GM21526 (cell line): ENCODE measurements around the gene ATP8B1.

Source experiments
- ATAC-seq: cut with Tn5 transposase; IDR thresholded peaks from one replicate; pipeline ENCODE4 v1.9.1; 2021; ENCODE audit warnings: moderate library complexity; ENCODE audit not compliant: unreplicated experiment, low FRiP score

The ATP8B1 gene

DNA sequence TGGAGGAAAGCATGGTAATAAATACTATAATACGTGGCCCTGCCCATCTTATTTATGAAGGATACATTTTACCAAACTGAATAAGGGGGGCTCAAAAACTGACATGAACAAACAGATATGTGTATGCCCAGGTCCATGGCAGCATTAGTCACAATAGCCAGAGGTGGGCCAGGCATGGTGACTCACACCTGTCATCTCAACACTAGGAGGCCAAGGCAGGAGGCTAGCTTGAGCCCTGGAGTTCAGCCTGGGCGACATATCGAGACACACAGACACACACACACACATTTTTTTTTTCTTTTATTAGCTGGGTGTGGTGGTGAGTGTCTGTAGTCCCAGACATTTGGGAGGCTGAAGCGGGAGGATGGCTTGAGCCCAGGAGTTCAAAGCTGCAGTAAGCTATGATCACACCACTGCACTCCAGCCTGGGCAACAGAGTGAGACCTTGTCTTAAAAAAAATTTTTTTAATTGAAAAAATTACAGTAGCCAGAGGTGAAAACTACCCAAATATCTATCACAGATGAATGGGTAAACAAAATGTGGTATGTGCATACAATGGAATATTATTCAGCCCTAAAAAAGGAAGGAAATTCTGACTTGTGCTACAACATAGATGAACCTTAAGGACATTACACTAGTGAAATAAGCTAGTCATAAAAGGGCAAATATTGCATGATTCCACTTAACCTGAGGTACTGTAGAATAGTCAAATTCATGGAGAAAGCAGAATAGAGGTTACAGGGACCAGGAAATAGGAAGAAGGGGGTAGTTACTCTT, 8.0 kb downstream of the ATP8B1 start:
- ATAC-seq, result no peak

DNA sequence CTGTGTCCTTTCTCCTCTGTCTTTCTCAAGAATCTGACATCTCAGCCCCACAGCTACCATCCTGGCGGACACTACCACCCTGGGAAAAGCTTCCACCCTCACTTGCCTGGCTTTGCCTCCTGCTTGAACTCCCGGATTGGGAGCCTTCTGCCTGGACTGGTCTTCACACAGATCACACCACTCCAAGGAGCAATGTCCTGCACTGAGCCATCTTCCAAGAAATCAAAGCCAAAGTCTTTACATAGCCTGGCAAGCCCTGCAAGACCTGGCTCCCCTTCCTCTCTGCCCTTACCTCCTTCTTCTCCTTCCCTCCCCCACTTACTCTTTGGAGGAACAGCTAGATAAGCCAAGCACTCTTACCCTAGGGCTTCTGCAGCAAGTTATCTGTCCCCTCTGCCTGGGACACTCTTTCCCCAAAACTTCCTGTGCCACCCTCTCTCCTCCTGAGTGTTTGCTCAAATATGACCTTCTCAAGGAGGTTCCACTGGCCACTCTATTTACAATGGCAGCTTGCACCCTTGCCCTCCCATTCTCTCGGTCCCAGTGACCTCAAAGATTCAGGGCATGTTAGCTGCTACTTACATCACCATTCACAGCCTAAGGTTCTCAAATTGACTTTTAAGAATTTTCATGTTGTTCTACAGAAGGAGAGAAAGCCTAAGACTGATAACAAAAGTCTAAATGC, 9.7 kb downstream of the ATP8B1 start:
- ATAC-seq, result no peak

DNA sequence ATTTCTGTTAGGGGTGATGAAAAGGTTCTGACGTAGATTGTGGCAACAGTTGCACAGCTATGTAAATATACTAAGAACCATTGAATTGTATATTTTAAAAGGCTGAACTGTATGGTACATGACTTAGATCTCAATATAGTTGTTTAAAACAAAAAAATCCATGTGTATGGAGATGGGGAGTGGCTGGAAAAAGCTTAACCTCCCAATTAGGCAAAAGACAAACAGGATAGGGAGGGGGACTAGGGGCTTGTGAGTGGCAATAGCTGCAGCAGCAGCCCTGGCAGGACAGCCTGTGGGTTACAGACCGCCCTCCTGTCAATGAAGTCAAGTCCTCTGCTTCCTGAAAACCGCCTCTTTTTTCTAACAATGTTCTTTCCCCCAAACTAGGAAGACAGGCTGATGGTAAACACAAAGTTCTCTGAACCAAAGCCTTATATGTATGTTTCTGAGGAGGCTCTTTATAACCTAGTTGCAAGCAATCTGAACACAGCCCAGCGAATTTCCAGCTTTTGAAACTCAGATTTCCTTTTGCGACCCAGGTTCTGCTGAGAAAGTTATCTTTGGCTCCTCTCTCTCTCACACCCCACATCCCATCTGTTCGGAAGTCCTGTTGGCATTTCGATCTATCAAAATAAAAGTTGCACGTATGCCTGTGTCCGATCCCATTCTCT, 10.3 kb downstream of the ATP8B1 start:
- no peak for ATAC-seq

DNA sequence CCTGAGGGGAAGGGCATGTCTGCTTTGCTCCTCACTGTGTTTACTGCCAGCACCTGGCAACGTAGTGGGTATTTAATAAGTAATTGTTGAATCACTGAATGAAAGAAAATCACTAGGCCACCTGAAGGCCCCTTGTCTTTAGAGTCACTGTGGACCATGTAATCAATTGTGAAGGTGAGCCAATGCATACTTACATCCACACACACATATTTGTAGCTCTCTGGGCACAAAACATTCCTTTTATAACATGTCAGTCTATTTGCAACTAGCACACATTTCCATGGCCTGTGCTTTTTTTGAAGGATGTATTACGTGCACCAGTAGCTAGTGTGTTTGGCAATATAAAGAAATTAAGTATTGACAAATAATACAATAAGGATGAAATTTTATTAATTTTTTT, 11.2 kb downstream of the ATP8B1 start:
- ATAC-seq, result no peak

DNA sequence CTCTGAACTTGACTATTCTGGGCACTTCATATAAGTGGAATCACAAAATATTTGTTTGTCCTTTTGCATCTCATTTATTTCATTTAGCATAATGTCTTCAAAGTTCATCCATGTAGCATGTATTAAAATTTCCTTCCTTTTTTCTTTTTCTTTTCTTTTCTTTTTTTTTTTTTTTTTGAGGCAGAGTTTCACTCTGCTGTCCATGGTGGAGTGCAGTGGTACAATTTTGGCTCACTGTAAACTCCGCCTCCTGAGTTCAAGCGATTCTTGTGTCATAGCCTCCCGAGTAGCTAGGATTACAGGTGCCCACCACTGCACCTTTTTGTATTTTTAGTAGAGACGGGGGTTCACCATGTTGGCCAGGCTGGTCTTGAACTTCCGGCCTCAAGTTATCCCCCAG, 11.9 kb downstream of the ATP8B1 start:
- ATAC-seq, result no peak

DNA sequence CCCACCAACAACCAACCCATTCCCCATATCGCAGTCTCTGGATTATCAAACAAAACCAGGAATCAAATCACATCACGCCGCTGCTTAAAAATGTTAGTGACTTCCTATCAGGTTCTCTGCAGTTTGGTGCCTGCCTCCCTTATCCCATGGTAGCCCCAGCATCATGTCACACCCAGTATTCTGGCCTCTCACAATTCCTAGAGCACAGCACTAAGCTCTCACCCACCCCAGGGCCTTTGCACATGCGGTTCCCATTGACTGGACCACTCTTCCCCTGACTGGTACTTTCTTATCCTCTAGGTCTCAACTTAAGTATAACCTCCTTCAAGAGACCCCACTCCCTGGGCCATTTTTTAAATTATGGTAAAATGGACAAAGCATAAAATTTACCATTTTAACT, 12.8 kb downstream of the ATP8B1 start:
- no peak for ATAC-seq

DNA sequence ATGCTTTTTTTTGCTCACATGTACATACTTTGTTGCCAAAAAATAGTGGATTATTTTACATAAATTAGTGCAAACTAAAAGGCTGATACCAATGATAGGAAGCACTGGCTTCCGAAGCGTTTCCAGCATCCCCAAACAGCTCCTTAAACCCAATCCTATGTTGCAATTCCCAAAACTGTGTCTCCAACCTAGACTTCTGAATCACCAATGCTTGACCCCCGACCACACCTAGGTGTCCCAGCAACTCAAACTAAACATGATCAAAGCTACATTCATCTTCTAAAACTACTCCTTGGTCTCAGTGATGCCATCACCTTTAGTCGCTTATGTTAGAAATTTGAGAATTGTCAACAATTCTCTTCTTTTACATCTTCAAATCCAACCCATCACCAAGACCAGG, 13.4 kb downstream of the ATP8B1 start:
- no peak for ATAC-seq

DNA sequence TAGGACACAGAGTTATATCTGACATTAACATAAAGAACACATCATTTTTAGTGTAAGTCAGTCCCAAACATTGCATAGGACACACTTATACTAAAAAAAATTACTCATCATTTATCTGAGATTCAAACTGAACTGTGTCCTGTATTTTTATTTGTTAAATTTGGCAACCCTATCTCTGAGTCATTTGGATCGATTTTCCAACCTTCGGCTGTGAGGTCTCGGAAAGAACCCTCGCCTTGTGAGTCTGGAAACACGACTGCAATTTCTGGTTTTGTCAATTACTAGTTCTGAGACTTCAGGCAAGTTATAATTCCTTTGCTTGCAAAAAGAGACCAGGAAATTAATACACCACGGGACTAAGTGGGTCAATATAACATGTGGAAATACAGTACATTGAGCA, 14.0 kb downstream of the ATP8B1 start:
- ATAC-seq, result no peak

DNA sequence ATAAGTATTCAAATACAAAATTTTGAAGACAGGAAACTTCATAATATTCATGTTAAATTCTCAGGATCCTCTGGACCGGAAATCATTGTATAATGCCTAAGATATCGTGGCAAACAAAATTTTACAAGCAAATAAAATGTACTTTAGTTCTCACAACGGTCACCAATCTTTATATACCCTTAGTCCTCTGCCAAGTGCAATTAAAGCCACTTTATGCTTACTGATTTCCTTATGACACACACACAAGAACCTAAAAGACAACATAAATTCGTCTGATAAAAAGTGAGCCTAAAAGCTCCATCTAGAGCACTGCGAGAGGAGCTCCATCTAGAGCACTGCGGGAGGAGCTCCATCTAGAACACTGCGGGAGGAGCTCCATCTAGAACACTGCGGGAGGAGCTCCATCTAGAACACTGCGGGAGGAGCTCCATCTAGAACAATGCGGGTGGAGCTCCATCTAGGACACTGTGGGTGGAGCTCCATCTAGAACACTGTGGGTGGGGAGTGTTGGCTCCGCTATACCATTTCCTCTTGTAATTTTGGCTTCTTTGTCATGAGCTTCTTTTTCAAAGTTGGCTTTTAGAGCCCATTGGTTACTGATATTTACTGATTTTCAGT, 15.9 kb downstream of the ATP8B1 start:
- no peak for ATAC-seq

DNA sequence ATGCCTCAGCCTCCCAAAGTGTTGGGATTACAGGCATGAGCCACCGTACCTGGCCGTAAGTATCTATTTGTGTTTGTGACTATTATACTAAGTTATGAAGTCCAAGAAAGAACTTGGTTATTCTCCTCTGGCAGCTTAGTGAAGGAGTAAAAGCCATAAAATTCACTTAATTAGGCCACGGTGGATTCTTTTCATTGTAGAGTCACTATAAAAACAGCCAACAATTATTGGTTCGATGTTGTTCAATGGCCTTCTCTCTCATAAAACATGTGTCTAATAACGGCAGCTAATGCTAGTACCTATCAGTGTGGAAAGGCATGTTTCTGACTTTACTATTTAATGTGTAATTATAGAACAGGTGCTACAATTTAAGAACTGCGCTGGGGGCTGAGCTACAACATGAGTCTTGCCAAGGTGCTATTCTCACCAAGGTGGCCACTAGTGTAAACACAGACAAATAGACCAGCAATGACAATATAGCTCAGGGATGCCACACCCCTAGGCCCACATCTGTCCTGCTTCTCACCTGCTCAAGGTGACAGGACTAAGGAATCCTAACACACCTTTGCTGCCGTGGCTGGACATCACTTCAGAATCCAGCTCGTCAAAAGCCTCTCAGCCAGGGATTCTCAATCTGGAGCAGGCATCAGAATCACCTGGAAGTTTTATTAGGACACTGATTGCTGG, 17.2 kb downstream of the ATP8B1 start:
- ATAC-seq, result no peak

DNA sequence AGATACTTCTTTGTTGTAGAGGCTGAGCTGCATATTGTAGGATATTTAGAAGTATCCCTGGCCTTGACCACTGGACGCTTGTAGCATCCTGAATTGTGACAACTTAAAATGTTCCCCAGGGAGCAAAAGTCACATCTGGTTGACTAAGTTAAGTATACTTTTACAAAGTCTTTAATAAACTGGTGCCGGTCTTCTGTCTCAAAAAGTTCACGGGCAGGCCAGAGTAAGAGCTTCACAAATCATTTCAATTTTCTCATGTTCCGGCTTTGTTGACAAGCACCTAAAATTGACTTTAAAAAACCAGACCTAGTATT, 18.4 kb downstream of the ATP8B1 start:
- no peak for ATAC-seq

DNA sequence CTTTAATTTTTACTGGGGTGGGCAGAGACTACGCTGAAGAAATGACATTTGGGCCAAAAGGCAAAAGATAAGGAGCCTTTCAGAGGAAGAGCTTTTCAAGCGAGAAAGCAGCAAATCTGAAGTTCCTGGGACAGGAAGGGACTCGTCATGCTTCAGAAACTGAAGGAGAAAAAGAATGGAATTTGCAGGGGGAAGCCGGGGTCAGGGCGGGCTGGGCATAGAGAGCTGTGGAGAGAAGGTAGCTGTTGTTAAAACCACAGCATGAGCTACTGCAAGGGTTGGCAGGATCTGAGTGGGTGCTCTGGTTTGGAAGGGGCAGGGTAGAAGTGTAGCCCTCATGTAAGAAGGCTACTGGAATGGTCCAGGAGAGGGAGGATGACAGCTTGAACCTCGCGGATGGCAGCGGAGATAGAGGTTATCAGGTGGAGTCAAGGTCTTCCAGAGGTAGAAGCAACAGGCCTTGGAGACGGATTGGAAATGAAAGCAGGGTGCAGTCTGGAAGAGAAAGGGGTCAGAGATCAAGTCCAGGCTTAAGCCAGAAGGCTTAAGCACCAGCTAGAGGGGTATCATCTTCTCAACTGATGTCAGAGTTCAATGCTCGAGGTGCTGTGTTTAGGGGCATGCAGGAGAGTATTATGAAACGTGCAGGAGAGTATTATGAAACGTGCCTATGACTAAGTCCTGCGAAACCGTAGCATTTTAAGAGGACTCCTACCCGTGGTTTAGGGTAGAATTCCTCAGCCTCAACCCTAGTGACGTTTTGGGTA, 18.9 kb downstream of the ATP8B1 start:
- ATAC-seq, result no peak

DNA sequence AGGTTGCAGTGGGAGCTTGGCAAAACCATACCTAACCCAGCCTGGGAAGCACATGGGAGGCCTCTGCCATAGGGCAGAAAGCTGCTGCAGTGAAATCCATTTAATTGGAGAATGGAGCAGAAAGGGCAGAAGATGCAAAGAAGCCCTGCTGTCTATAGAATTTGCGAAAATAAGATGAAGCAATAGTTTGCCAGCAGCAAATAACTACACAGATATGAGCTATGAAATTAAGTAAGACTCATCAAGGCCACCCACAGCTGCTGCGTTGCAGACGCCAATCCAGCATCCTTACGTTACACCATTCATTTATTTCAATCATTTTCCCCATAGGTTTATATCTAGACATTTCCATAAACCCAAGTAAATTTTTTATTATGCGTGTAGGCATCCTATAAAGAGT, 21.1 kb downstream of the ATP8B1 start:
- no peak for ATAC-seq

DNA sequence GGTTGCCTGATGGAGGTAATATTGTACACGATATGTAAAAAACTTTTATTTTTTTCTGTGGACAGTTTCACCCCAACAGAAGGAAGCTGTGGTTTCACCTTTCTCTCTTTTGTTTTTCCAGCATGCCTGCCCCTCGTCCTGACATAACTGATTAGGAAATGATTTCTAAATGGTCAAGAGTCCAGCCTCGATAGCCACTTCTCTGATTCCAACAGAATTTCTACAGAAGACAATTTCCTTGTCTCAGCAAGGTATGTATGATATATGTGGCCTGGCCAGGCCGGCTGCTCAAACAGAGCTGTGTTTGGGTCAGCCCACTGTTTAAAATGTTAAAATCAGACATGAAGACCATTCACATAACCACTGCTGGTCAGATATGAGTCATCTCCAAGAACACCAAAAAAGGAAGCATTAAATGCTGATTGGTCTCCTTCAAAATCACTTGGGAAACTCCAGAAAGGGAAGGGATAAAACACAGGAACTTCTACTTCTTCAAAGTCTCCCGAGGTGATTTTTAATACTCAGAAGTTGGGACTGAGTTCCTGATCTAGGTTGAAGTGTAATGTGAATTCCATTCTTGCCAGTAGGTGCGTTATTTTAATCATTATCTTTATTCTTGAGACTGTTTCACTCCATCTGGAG, 22.3 kb downstream of the ATP8B1 start:
- ATAC-seq, result no peak

DNA sequence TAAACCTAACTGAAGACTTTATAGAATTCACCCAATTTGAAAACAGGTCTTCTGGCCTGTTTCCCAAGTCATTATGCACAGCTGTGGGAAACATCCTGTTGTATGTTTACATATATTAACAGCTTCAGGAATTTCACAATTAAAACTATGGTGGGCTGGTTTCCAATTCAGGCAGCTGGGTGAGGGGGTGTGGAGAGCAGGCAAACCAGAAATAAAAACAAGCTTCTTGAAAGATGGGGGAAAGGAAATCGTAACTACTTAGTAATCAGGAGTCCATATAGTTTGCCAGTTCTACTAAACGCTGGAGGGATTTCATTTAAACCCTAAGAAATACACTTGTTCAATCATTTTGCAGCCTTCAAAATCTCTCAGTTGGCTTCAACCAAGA, 22.8 kb downstream of the ATP8B1 start:
- ATAC-seq, result no peak

DNA sequence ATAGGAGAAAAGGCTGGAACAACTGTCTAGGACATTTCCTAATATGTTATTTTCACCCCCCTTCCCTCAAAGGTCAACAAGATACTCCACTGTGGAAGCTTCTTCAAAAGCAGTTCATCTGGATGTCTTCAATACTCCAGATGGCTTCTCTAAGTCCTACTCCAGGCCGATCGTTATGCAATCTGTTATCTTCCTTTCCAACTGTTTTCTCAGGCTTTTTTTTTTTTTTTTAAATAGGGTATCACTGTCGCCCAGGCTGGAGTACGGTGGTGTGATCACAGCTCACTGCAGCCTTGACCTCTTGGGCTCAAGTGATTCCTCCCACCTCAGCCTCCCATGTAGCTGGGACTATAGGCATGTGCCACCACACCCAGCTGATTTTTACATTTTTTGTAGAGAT, 26.3 kb downstream of the ATP8B1 start:
- ATAC-seq, result no peak

DNA sequence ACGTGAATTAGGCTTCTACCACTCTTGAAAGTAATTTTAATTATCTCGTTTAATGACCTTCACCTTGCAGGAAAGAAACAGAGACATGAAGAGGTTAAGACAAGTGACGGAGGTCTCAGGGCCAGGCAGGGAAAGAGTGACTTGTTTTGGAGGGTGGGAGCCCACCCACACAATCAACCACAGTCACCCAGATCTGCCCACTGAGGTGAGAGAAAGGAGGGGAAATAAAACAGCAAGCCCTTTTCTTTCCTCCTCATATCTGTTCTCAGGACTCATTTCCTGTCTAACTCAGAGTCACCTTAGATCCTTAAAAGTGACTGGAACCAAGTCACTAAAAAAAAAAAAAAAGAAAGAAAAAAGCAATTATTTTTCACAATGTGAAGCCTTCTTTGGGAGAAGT, 26.8 kb downstream of the ATP8B1 start:
- no peak for ATAC-seq

DNA sequence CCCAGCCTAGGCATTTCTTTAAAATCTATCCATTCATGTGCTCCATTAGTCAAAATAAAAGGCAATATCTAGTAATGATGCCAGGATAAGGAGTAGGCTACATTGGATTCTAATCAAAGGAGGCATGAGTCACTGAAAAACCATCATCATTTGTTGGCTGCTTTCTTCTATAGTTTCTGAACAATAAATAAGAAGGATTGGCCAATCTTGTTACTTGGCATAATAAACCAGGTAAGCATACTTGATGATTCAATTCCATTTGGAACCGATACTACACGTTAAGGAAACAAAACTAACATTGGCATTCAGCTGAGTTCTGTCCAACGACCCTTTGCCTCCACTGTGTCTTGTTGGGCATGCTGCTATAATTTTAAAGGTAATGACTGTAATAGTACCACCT, 27.2 kb downstream of the ATP8B1 start:
- ATAC-seq, result no peak

DNA sequence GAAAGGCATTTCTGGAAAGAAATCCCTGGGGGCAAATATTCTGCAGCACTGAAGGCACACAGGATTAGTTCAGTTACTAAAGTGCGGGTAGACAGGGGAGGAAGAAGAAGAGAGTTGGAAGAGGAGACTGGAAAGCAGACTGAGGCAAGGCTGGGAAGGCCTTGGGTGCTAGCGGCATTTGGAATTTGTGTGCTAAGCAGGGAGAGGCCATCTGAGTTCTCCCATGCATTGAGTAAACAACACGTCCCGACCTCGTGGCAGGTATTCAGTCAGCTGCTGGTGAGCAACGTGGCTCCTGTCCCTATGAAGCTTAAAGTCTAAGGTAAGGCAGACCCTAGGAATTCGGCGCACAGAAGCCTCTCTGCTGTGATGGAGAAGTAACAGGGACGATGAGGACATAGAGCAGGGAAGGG, 30.7 kb downstream of the ATP8B1 start:
- no peak for ATAC-seq

DNA sequence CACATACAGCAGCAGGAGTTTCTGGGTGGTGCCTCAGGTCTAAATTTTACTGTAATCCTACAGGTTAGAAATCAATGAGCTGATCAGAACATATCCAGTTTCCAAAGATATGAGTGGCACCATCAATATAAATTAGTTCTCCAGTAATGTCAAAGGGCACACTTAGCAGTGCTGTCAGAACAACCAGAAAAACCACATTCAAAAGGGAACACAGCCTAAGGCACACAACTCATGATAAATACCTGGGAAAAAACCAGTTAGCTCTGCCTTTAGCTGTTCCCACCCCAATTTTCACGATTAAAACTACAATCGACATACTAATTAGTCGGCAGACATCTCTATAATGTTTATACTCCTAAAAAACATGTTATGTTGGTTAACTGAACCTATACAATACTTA, 31.5 kb downstream of the ATP8B1 start:
- no peak for ATAC-seq
